Uterus (tissue), 2 donors: ENCODE data around the gene UBQLN1.

Source experiments
- POLR2A ChIP-seq, 2 donors: fragments of 450-650 bp; IDR thresholded peaks; one replicate each; pipeline ENCODE4 v1.6.1; 2016; ENCODE audit warnings: antibody characterized with exemption in 2 of 2, mild to moderate bottlenecking in 1 of 2, moderate library complexity in 1 of 2
- TF ChIP-seq, protein P1 (sequence below), 4 experiments: fragments of 200-600 bp in 2 of 4; fragments of 450-650 bp in 2 of 4; sonication (generic) in 2 of 4; IDR thresholded peaks; one replicate each; pipeline ENCODE4 v1.5.1; 2016 to 2019; ENCODE audit warnings: antibody characterized with exemption in 4 of 4, mild to moderate bottlenecking in 2 of 4, moderate library complexity in 1 of 4

DNA sequence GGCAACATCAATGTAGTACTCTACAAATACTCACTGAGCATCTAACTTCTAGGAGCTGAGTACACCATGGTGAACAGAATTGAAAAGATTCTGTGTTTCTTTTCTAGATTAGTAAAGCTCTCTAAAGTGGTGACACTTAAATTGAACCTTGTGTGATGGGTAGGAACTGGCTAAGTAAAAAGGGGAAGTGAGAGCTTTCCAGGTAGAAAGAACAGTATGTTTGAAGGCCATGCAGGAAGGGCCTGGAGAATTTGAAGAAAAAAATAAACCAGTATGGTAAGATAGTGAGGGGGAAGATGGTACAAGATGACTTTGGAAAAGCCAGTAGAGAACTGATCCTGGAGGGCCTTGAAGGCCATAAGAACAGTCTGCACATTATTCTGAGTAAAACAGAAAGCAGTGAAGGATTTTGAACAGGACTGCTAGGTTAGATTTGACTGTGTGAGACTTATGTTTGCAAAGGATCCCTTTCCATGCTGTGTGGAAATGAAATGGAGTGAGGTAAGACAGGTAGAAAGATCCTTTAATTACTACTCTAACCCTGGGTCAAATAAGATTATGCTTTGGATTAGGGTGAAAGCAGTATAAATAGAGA is 46.7 kb upstream of the UBQLN1 start:
- TF ChIP-seq, protein P1, sequence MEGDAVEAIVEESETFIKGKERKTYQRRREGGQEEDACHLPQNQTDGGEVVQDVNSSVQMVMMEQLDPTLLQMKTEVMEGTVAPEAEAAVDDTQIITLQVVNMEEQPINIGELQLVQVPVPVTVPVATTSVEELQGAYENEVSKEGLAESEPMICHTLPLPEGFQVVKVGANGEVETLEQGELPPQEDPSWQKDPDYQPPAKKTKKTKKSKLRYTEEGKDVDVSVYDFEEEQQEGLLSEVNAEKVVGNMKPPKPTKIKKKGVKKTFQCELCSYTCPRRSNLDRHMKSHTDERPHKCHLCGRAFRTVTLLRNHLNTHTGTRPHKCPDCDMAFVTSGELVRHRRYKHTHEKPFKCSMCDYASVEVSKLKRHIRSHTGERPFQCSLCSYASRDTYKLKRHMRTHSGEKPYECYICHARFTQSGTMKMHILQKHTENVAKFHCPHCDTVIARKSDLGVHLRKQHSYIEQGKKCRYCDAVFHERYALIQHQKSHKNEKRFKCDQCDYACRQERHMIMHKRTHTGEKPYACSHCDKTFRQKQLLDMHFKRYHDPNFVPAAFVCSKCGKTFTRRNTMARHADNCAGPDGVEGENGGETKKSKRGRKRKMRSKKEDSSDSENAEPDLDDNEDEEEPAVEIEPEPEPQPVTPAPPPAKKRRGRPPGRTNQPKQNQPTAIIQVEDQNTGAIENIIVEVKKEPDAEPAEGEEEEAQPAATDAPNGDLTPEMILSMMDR (IDR thresholded peaks at IDR 0.05), result no peak
- no peak for TF ChIP-seq POLR2A (IDR thresholded peaks at IDR 0.05)
